SU-DHL-6 (cell line): ENCODE data around the gene POFUT2.

ENCODE experiments used
- H2AFZ ChIP-seq: fragments of 200-600 bp; sonication (generic); 2 replicates; pipeline ENCODE4 v1.6.1; 2014; ENCODE audit warnings: low read depth, mild to moderate bottlenecking, moderate library complexity, mixed read lengths, antibody characterized with exemption, low read length; ENCODE audit not compliant: severe bottlenecking
- H3F3A ChIP-seq: fragments of 200-600 bp; shearing (Covaris generic); 2 replicates; pipeline ENCODE4 v1.6.0; 2016; ENCODE audit warnings: antibody characterized with exemption, mild to moderate bottlenecking; ENCODE audit not compliant: insufficient read depth
- H3K27ac ChIP-seq: fragments of 200-600 bp; sonication (generic); 2 replicates; pipeline ENCODE4 v1.5.1; 2016; ENCODE audit warnings: low read depth, mild to moderate bottlenecking, low read length, moderate library complexity, mixed read lengths
- H3K27me3 ChIP-seq: fragments of 200-600 bp; sonication (generic), shearing (Covaris generic); 2 replicates; pipeline ENCODE4 v1.6.0; 2014; ENCODE audit warnings: mild to moderate bottlenecking, low read length
- H3K36me3 ChIP-seq: fragments of 200-600 bp; sonication (generic); 2 replicates; pipeline ENCODE4 v1.6.1; 2014; ENCODE audit warnings: mild to moderate bottlenecking, low read length, mixed read lengths
- H3K4me2 ChIP-seq: fragments of 300-600, 200-600 bp; shearing (Covaris generic), sonication (generic); 2 replicates; pipeline ENCODE4 v1.6.0; 2014; ENCODE audit warnings: low read length, low read depth, mild to moderate bottlenecking; ENCODE audit not compliant: poor library complexity, severe bottlenecking
- H3K4me3 ChIP-seq: fragments of 200-600 bp; sonication (generic); 2 replicates; pipeline ENCODE4 v1.5.1; 2014; ENCODE audit warnings: antibody characterized with exemption, low read length, mild to moderate bottlenecking, mixed read lengths; ENCODE audit not compliant: insufficient read depth, poor library complexity, severe bottlenecking
- H3K79me2 ChIP-seq: fragments of 200-600 bp; sonication (generic); 2 replicates; pipeline ENCODE4 v1.6.1; 2014; ENCODE audit warnings: mild to moderate bottlenecking, low read length, moderate library complexity; ENCODE audit not compliant: insufficient read depth
- H3K9ac ChIP-seq: fragments of 200-600 bp; sonication (generic); 2 replicates; pipeline ENCODE4 v1.7.0; 2014; ENCODE audit warnings: mild to moderate bottlenecking, low read length
- H3K9me2 ChIP-seq: fragments of 200-600 bp; sonication (generic); replicated peaks from 2 replicates; pipeline ENCODE4 v1.6.1; 2014; ENCODE audit warnings: low read length; ENCODE audit not compliant: insufficient read depth
- H3K9me3 ChIP-seq: fragments of 200-600 bp; sonication (generic); 2 replicates; pipeline ENCODE4 v1.6.1; 2014; ENCODE audit warnings: low read length, mixed read lengths; ENCODE audit not compliant: insufficient read depth
- H4K20me1 ChIP-seq: fragments of 200-600 bp; sonication (generic); 2 replicates; pipeline ENCODE4 v1.6.1; 2014; ENCODE audit warnings: low read depth, mild to moderate bottlenecking, antibody characterized with exemption, low read length, moderate library complexity, mixed read lengths
- CTCF ChIP-seq: fragments of 200-600 bp; sonication (generic); IDR thresholded peaks from one replicate; pipeline ENCODE4 v1.5.1; 2017; ENCODE audit warnings: antibody characterized with exemption, mild to moderate bottlenecking, low read length, moderate library complexity; ENCODE audit not compliant: insufficient read depth, poor library complexity, severe bottlenecking
- EZH2phosphoT487 ChIP-seq: fragments of 200-600 bp; sonication (generic), shearing (Covaris generic); conservative IDR thresholded peaks from 2 replicates; pipeline ENCODE4 v1.6.1; 2018; ENCODE audit warnings: mild to moderate bottlenecking, antibody characterized with exemption, low read length, moderate library complexity, mixed read lengths

The POFUT2 gene

GRCh38 chr21:45249626-45250025 is 38.1 kb downstream of the POFUT2 start:
- no peaks in the 10 kb centered on the region for H3K9me3 ChIP-seq
- H4K20me1 ChIP-seq, result no peaks in the 10 kb centered on the region
- no peak overlapping the region for H3K4me3 ChIP-seq
- H3K27me3 ChIP-seq, result no peaks in the 10 kb centered on the region; the same call in 1 of the 2 replicates
- H3K4me2 ChIP-seq, result no peak overlapping the region
- no peaks in the 10 kb centered on the region for H3K79me2 ChIP-seq
- H3F3A ChIP-seq, result no peaks in the 10 kb centered on the region
- H3K27ac ChIP-seq, result no peak overlapping the region
- H3K36me3 ChIP-seq, result no peaks in the 10 kb centered on the region
- H3K9ac ChIP-seq, result no peak overlapping the region
- TF ChIP-seq EZH2phosphoT487 (no peak), CTCF (no peak)
- no peaks in the 10 kb centered on the region for H3K9me2 ChIP-seq
- H2AFZ ChIP-seq, result no peak overlapping the region

DNA sequence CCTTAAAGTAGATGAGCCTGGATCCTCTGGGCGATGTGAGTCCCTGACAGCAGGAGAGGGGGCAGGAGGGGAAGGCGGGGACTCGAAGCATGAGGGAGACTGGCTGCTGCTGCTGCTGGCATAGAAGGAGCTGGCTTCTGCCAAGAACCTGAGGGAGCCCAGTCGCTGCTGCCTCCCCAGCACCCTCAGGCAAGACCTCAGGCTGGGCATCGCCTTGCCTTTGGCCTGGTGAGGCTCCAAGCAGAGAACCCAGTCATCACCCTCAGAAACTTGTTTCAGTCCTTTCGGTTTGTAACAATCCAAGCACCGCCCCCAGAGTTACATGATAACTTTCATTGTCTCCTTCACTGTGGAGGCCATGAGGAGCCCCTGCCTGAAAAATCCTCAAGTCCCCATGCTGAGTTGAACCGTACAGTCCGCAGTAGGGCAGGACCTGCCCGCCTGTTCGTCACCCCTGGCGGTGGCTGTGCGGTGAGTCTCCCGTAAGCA is 38.8 kb downstream of the POFUT2 start:
- H3K79me2 ChIP-seq, result no peaks in the 10 kb centered on the region
- H3K9me3 ChIP-seq, result no peaks in the 10 kb centered on the region
- H4K20me1 ChIP-seq, result no peaks in the 10 kb centered on the region
- no peak overlapping the region for H3K27ac ChIP-seq
- TF ChIP-seq CTCF (no peak), EZH2phosphoT487 (no peak)
- H3K9me2 ChIP-seq, result no peaks in the 10 kb centered on the region
- no peak overlapping the region for H3K4me2 ChIP-seq
- no peaks in the 10 kb centered on the region for H3F3A ChIP-seq
- no peak overlapping the region for H2AFZ ChIP-seq
- H3K4me3 ChIP-seq, result no peak overlapping the region
- no peaks in the 10 kb centered on the region; the same call in none of the 2 replicates for H3K27me3 ChIP-seq
- no peak overlapping the region for H3K9ac ChIP-seq
- H3K36me3 ChIP-seq, result no peaks in the 10 kb centered on the region

- H3K4me3 ChIP-seq, result no peak overlapping the region
- H3K27me3 ChIP-seq, result no peaks in the 10 kb centered on the region; the same call in none of the 2 replicates
- H3K9ac ChIP-seq, result no peak overlapping the region
Measured at GRCh38 chr21:45248301-45248892, 39.3 kb downstream of the POFUT2 start.

More at GRCh38 chr21:45248301-45248892, 39.3 kb downstream of the POFUT2 start:
- Histone ChIP-seq H3F3A (no peaks in the 10 kb centered on the region), H3K4me2 (no peak overlapping the region), H4K20me1 (no peaks in the 10 kb centered on the region), H3K27ac (no peak overlapping the region), H3K9me3 (peaks cover 5% of the 10 kb centered on the region; the same call in 1 of the 2 replicates), H3K36me3 (peaks cover under 1% of the 10 kb centered on the region; the same call in 1 of the 2 replicates), H3K9me2 (no peaks in the 10 kb centered on the region), H3K79me2 (no peaks in the 10 kb centered on the region), H2AFZ (no peak overlapping the region)
- no peak for TF ChIP-seq CTCF
- TF ChIP-seq EZH2phosphoT487, result no peak
